Kidney tubule cell (primary cell): ENCODE data around the gene ELAC1.
"Not testable (repeated sequence)": the region's sequence is repeated elsewhere in the genome, so short reads cannot be mapped to it uniquely, and the experiment has no call there.

Experiments
- DNase-seq: peaks from one replicate; pipeline ENCODE4 v3.0.0-alpha.2; 2018; ENCODE audit warnings: low spot score

Gene ELAC1

DNA sequence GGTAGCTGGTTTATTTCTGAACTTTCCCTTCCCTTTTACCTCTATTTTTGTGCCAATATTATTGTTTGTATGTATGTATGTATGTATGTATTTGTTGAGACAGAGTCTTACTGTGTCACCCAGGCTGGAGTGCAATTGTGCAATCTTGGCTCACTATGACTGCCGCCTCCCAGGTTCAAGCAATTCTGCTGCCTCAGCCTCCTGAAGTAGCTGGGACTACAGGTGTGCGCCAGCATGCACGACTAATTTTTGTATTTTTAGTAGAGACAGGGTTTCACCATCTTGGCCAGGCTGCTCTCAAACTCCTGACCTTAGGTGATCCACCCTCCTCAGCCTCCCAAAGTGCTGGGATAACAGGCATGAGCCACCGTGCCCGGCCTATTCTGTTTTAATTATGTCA is 4.6 kb downstream of the ELAC1 start:
- DNase-seq = not testable (repeated sequence)

DNA sequence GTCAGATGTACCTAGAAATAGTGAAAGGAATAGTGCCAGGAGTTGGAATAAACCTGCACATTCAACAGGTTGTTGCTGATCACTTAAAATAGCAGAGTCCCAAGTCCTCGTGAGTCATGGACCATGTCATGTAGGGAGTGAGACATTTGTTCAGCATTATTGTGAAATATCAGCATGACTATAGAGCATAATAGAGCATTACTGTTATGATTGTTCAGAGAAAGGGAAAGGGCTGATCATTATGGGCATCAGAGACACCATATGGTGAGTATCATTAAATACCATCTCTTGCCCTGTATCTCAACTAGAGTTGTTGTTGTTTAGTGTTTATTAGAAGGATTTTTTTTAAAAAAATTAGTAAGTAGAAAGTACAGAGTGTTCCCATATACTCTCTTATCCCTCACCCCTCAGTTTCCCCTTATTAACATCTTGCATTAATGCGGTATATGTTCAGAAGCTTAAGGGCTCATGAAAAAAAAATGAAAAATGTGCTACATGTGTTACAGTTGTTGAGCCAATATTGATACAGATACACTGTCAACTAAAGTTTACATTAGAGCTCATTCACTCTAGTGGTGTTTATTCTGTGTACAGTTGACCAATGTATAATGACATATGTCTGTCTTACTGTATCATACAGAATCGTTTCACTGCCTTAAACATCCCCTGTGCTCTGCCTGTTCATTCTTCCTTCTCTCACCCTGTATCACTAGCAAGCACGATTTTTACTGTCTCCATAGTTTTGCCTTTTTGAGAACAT is 5.7 kb downstream of the ELAC1 start:
- peak; percentile 82 for DNase-seq

DNA sequence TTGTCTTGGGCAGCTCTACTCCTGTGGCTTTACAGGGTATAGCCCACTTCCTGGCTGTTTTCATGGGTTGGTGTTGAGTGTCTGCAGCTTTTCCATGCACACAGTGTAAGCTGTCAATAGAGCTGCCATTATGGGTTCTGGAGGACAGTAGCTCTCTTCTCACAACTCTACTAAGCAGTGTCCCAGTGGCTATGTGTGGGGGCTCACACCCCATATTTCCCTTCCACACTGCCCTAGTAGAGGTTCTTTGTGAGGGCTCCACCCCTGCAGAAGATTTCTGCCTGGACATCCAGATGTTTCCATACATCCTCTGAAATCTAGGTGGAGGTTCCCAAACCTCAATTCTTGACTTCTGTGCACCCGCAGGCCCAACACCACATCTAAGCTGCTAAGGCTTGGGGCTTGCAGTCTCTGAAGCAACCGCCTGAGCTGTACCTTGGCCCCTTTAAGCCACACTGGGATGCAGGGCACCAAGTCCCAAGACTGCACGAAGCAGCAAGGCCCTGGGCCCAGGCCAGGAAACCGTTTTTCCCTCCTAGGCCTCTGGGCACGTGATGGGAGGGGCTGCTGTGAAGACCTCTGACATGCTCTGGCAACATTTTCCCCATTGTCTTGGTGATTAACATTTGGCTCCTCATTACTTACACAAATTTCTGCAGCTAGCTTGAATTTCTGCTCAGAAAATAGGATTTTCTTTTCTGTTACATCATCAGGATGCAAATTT is 9.4 kb downstream of the ELAC1 start:
- DNase-seq = no peak

DNA sequence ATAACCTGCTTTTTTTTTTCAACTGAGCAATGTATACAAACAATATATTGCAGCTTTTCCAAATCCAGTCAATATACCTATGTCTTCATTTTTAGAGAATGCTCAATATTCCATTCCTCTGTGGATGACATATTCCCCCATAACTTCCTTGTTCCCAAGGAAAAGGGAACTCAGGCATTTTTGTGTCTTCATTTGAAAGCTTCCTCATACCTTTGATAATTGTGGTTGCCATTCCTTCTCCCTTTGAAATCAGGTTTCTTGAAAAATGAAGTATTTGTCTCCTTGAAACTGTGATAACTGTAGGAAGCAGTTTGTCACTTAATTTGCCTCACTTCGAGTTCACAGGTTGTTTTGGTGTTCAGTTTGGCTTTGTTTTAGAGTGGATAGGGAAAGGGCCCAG is 13.5 kb downstream of the ELAC1 start:
- peak; percentile 84 for DNase-seq

DNA sequence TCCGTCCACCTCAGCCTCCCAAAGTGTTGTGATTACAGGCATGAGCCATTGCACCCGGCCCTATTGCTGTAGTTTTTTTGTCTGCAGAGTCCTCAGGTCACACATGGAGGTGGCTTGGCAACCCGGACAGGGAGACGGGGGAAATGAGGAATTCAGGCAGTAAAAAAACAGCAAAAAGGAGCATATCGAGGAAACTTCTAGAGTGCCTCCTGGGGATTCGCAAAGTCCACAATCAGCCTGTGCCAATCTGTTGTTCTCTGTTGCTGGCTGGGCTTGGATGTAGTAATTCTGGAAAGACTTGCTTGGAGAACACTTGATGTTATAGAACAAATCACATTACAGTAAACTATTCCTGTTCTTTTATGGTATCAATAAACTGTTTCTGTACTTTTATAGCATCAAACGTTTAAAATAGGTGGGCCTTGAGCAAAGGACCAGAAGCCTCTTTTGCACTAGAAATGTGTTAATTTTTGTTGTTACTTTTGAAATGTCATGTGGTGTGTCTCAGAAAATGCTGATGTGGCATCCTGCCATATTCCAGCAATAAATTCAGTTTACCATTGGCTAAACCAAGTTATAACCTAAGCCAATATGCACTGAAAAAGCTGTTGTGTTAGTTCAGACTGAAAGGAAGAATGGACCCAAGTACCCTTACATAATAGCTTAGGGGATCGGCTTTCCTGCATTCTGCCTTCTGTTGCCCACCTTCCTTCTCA is 14.4 kb downstream of the ELAC1 start:
- no peak for DNase-seq

DNA sequence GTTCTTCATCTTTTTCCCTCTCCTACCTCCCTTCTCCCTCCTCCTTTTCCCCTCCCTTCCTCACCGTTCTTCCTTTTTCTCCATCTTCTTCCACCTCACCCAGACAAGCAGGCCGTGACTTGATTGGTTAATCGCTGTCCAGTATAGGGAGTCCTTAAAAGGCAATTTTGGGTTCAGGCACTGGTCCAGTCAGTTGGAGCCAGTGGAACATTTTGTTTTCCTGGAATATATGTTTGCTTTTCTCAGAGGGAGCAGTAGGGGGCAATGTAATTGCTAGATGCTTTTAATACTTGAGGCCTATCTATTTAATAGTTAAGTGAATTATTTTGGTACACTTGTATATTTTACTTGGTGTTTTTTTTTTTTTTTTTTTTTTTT is 15.0 kb downstream of the ELAC1 start:
- DNase-seq = no peak

DNA sequence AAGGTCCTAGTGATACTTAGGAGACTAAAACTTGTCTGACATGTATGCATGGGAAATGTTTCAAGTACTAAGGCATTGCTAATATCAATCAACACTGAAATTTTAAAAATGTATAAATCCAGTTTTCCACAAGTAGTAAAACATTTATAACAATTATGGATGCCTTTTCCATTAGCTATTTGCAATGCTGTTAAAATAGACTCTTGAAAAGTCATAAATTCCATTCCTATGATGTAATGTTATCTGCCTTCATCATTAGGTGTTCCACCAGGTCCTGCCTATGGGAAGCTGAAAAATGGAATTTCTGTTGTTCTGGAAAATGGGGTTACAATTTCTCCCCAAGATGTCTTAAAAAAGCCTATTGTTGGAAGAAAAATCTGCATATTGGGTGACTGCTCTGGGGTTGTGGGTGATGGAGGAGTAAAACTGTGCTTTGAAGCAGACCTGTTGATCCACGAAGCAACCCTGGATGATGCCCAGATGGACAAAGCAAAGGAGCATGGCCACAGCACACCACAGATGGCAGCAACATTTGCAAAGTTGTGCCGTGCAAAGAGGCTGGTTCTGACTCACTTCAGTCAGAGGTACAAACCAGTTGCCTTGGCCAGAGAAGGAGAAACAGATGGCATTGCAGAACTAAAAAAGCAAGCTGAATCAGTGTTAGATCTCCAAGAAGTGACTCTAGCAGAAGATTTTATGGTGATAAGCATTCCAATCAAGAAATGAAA is 18.7 kb downstream of the ELAC1 start:
- peak; percentile 83 for DNase-seq

DNA sequence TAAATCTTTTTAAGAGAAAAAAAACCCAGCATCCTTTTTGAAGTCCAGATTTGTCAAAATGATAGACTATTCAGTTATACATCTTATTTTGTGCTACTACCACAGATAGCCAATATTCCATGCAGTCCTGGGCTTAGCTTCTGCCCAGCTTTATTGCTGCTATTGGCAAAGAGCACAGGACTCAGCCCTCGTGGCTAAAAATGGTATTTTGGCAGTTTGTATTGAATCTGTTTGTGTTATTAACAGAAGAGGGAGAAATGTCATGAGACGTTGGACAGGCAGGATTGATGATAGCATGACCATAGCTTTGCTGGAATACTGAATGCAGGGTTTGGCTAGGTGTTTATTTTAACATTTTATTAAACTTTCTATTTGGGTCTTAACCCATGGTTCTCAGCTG is 19.4 kb downstream of the ELAC1 start:
- DNase-seq = no peak

DNA sequence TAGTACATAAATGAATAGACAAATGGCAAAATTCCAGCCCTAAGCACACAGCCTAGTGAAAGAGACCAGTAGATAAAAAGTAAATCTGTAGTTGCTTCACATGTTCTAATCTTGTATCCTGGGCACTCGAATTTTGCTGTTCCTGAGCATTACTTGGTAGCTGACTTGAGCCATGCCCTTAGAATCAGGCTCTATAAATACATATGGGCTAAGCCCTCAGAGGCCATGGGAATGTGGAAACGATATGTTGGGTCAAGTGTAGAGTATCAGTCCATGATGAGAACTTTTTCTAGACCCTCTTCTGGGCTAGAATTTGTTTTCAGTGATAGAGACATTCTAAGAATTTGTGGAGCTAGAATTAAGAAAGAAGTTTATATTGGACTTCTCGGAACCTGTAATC is 21.9 kb downstream of the ELAC1 start:
- DNase-seq = no peak

DNA sequence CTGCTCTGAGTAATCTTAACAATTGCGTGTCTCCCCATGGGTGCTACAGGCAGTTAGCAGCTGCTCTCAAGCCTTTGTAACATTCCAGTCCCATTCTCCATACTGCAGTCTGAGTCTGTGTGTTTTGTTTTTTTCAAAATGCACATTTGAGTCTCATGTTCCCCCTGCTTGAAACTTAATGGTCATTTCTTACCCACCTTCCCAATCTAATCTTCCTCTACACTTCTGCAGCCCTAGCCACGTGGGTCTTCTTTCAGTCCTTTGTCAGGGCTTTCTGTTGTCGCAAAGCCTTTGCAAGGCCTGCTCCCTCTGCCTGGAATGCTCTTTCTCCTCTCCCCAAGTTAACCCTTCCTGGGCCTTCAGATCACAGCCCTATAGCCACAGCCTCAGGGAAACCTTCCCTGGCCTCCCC is 24.5 kb downstream of the ELAC1 start:
- no peak for DNase-seq

DNA sequence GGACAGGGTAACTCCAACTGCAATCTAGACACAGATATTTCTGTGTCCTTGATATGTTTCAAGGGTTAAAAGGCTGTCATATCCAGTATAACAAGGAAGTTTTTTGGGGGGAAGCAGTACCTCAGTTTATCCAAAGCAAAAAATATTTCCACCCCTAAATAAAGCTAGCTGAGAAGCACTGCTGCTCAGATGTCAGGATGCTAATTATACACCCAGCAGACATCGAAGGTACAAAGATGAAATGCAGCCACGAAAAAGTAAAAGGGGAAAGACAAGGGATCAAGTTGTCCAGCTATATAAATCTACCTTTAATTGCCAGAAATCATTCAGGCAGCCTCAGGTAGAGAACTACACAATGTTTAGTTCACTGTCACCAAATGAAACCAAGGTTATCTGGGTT is 26.2 kb downstream of the ELAC1 start:
- no peak for DNase-seq

DNA sequence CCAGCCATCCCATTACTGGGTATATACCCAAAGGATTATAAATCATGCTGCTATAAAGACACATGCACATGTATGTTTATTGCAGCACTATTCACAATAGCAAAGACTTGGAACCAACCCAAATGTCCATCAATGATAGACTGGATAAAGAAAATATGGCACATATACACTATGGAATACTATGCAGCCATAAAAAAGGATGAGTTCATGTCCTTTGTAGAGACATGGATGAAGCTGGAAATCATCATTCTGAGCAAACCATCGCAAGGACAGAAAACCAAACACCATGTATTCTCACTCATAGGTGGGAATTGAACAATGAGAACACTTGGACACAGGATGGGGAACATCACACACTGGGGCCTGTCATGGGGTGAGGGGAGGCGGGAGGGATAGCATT is 35.3 kb downstream of the ELAC1 start:
- not testable (repeated sequence) for DNase-seq

DNA sequence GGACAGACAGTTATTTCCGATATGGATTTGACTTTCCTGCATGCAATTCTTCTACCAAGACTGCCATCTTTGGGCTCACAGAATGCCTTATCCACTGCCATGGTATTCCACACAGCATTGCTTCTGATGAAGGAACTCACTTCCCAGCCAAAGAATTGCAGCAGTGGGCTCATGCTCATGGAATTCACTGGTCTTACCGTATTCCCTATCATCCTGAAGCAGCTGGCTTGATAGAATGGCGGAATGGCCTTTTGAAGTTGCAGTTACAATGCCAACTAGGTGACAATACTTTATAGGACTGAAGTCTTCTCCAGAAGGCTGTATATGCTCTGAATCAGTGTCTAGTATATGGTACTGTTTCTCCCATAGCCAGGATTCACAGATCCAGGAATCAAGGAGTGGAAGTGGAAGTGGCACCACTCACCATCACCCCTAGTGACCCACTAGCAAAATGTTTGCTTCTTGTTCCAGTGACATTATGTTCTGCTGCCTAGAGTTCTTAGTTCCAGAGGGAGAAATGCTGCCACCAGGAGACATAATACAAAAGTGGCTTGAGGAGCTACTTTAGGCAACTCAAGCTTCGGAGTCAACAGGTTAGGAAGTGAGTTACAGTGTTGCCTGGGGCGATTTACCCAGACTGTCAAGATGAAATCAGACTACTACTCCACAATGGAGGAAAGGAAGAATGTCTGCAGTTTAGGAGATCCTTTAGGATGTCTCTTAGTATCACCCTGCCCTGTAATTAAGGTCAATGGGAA is 38.4 kb downstream of the ELAC1 start:
- DNase-seq = no peak

DNA sequence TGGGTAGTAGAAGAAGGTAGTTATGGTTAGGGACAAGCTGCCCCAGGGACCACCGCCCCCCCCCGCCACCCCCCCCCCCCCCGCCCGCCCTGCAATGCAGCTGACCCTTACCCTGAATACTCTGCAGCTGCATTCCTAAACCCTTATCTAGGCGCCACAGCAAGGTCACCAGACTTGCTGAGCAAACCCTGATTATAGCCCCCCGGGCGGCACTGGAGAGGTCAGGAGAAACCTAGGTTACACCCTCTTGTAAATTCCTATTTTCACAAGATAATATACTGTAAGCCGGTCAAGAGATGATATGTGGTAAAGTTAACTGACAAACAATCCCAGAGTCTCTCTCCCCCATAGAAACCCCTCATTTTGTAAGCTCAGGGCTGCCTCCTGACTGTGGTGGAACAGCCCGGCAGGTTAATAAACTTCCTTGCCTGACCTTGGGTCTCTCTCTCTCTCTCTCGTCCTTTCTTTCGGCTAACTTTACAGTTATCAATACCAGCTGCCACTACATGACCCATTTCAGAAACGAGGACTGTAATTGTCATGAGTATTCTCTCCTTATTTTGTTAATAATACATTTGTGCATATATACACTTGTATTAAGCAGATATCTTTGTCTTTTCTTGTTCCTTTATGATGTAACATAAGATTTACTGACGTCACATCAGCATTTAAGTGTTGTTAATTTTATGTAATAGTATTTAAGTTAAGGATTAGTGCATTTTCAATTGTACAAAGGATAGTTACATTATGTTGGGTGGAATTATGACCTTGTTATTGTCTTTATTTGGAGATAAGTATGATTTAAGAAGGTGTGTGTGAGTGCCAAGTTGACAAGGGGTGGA is 39.3 kb downstream of the ELAC1 start:
- DNase-seq = no peak

DNA sequence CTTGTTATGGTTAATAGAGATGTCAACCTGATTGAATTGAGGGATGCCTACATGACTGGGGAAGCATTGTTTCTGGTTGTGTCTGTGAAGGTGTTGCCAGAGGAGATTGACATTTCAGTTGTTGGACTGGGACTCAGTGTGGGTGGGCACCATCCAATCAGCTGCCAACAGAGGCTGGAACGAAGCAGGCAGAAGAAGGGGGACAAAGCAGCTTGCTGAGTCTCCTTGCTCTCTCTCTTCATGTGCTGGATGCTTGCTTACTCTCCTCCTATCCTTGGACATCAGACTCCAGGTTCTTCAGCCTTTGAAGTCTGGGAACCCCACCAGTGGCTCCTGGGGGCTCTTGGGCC is 39.9 kb downstream of the ELAC1 start:
- DNase-seq = no peak

DNA sequence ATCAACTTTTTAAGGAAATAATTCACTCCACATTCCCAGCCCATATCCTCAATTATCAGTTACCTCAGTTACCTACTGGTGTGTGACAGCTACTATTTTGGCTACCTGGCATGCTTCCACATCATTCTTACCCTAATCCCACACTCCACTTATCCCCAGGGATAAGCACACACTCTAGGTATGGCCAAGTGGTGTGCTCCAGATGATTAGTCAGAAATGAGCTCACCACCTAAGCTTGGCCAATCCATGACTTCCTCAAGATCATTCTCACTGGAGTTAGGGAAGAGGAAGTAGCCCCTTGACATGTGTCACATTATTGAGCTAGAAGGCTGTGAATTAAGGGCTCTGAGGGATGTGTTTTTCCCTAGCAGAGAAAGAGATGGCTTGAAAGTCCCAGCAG is 41.2 kb downstream of the ELAC1 start:
- DNase-seq = peak; percentile 94

DNA sequence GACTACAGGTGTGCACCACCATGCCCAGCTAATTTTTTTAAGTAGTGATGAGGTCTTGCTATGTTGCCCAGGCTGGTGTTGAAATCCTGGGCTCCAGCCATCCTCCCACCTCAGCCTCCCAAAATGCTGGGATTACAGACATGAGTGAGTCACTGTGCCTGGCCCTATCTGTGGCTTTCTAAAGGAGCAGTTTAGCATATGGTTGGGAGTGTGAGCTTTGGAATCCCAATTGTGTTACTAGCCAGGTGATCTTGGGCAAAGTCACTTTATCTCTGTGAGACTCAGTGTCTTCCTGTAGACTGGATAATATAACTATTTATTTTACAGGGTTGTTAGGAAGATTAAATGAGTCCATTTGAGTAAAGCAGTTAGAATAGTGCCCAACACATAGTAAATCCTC is 42.4 kb downstream of the ELAC1 start:
- no peak for DNase-seq

DNA sequence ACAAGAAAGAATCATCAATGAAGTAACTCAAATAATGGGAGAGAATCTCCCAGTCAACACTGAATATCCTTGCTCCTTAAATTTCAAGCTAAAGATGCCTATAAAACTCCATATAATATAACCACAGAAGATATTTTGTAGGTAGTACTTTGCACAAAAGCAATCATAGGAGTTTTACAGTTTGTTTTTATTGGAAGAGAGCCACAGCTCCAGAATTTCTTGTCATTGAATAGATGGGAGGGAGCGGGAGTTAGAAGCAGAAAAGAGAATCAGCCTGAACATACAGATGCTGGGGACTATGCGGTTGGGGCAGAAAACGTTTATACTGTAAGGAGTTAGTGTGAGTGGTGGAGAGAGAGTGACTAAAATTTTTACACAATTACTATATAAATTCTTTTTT is 43.9 kb downstream of the ELAC1 start:
- DNase-seq = no peak

DNA sequence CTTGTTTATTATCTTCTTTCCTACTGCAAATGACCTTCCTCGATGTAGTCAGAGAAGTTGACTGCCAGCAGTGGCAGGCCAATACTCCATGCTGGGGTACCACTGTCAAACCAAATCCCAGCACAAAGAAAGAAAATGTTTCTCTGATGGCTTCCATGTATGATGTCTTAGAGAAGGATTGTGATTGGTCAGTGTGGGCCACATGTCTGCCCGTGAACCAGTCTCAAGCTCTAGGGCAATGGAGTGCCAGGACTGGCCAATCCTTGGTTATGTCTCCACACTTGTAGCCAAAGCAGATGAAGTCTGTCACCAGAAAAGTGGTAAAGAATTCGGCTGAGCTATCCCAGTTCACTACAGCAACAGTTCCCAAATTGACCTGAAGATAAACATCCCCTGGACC is 44.6 kb downstream of the ELAC1 start:
- DNase-seq = no peak

DNA sequence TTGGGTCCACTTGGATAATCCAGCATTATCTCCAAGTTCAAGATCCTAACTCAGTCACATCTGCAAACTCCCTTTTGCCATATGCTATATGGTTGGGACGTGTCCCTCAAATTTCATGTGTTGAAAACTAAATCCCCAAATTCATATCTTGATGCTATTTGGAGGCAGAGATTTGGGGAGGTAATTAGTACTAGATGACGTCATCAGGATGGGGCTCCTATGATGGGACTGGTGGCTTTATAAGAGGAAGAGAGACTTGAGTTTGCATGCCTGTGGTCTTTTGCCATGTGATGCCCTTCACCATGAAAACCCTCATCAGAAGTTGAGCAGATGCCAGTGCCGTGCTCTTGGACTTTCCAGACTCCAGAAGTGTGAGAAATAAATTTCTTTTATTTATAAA is 45.4 kb downstream of the ELAC1 start:
- DNase-seq = no peak
